ENCODE data around the gene RAG1. TPM values are rescaled to one million over a fixed set of nuclear protein-coding genes. Genes with fewer than 3 reads are reported as not detected.

Gene RAG1
- total RNA-seq, 1 experiment from 2014 or later = 0.23 TPM

DNA sequence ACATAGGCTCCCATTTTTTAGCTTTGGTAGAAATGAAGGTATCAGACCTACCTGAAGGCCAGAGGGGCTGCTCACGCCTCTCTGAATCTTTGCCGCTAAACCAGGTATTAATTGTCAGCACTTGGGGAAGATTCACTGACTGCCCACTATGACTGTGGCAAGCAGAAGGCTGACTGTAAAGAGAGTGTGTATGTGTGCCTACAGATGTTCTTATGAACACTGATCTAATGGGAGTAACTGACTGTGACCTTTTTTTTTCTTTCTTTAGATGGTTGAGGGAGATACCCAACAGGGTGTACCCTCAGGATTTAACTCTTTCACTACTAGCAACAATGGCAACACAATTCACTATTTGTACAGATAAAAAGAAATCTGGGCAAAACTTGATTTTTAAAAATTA lies 30.2 kb downstream of the RAG1 start, which contains the start of gene RAG2:
Gene RAG2, minus strand, starts transcription at position 186 of the 400 bp plus-strand sequence. CDS start 4,068 bp downstream, outside the sequence.
- intact Hi-C loops (cut with micrococcal nuclease; ENCODE audit: unreplicated experiment) = no loop called here
- DNase-seq = no peak
- H3K27me3 Mint-ChIP-seq (ENCODE audit: insufficient read depth, unreplicated experiment) = no peaks in the 10 kb centered on the region
- H3K36me3 ChIP-seq (ENCODE audit: control insufficient read depth, insufficient read depth, low read length) = no peaks in the 10 kb centered on the region
- H3K4me1 ChIP-seq = peaks cover 5% of the 10 kb centered on the region; the same call in 1 of the 2 replicates
- H3K9me3 ChIP-seq = no peaks in the 10 kb centered on the region; the same call in 1 of the 2 replicates
- TF ChIP-seq, protein P1, sequence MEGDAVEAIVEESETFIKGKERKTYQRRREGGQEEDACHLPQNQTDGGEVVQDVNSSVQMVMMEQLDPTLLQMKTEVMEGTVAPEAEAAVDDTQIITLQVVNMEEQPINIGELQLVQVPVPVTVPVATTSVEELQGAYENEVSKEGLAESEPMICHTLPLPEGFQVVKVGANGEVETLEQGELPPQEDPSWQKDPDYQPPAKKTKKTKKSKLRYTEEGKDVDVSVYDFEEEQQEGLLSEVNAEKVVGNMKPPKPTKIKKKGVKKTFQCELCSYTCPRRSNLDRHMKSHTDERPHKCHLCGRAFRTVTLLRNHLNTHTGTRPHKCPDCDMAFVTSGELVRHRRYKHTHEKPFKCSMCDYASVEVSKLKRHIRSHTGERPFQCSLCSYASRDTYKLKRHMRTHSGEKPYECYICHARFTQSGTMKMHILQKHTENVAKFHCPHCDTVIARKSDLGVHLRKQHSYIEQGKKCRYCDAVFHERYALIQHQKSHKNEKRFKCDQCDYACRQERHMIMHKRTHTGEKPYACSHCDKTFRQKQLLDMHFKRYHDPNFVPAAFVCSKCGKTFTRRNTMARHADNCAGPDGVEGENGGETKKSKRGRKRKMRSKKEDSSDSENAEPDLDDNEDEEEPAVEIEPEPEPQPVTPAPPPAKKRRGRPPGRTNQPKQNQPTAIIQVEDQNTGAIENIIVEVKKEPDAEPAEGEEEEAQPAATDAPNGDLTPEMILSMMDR (IDR thresholded peaks at IDR 0.05; ENCODE audit: insufficient read depth in 1 of 2, low read depth in 1 of 2, low read length in 1 of 2, severe bottlenecking in 1 of 2, unreplicated experiment in 1 of 2) = no peak
- ChIA-PET CTCF (no interaction called here), POLR2A (no interaction called here)
- no peak within 1 kb of the TSS for H3K4me3 ChIP-seq (ENCODE audit: low read depth, low read length)
- H3K27ac Mint-ChIP-seq (ENCODE audit: unreplicated experiment) = no peak within 1 kb of the TSS
- H3K4me3 Mint-ChIP-seq (ENCODE audit: unreplicated experiment) = no peak within 1 kb of the TSS
- H3K36me3 Mint-ChIP-seq (ENCODE audit: insufficient read depth, unreplicated experiment) = no peaks in the 10 kb centered on the region
- no peaks in the 10 kb centered on the region for H3K9me3 Mint-ChIP-seq (ENCODE audit: unreplicated experiment)
- no TSS peak for BruUV-seq (replicated peaks)
- H3K4me1 Mint-ChIP-seq (ENCODE audit: low read depth, unreplicated experiment) = no peaks in the 10 kb centered on the region
- no peaks in the 10 kb centered on the region for H3K27me3 ChIP-seq (replicated peaks; ENCODE audit: control insufficient read depth, insufficient read depth, low read length)

DNA sequence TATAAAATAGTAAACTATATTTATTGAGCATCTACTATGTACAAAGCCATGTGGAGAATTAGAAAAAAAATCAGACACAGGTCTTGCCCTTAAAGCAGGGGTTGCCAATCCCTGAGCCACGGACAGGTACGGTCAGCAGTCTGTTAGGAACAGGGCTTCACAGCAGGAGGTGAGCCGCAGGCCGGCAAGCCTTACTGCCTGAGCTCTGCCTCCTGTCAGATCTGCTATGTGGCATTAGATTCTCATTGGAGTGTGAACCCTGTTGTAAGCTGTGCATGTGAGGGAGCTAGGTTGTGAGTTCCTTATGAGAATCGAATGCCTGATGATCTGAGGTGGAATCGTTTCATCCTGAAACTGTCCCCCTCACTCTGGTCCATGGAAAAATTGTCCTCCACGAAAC lies 32.4 kb downstream of the RAG1 start:
- BruUV-seq (replicated peaks) = no TSS peak
- TF ChIP-seq, protein P1 (IDR thresholded peaks at IDR 0.05; ENCODE audit: insufficient read depth in 1 of 2, low read depth in 1 of 2, low read length in 1 of 2, severe bottlenecking in 1 of 2, unreplicated experiment in 1 of 2) = no peak
- intact Hi-C loops (cut with micrococcal nuclease; ENCODE audit: unreplicated experiment) = no loop called here
- no peak overlapping the region for H3K27ac Mint-ChIP-seq (ENCODE audit: unreplicated experiment)
- no peak for DNase-seq
- POLR2A ChIA-PET = no interaction called here
- no peak overlapping the region for H3K4me3 Mint-ChIP-seq (ENCODE audit: unreplicated experiment)
- CTCF ChIA-PET = no interaction called here
- Histone ChIP-seq H3K36me3 (ENCODE audit: control insufficient read depth, insufficient read depth, low read length) (no peaks in the 10 kb centered on the region), H3K4me1 (peaks cover 1% of the 10 kb centered on the region; the same call in 1 of the 2 replicates), H3K27me3 (replicated peaks; ENCODE audit: control insufficient read depth, insufficient read depth, low read length) (no peaks in the 10 kb centered on the region), H3K9me3 (no peaks in the 10 kb centered on the region; the same call in 1 of the 2 replicates), H3K4me3 (ENCODE audit: low read depth, low read length) (no peak overlapping the region)
- H3K4me1 Mint-ChIP-seq (ENCODE audit: low read depth, unreplicated experiment) = no peaks in the 10 kb centered on the region
- no peaks in the 10 kb centered on the region for H3K27me3 Mint-ChIP-seq (ENCODE audit: insufficient read depth, unreplicated experiment)
- H3K9me3 Mint-ChIP-seq (ENCODE audit: unreplicated experiment) = no peaks in the 10 kb centered on the region
- no peaks in the 10 kb centered on the region for H3K36me3 Mint-ChIP-seq (ENCODE audit: insufficient read depth, unreplicated experiment)

DNA sequence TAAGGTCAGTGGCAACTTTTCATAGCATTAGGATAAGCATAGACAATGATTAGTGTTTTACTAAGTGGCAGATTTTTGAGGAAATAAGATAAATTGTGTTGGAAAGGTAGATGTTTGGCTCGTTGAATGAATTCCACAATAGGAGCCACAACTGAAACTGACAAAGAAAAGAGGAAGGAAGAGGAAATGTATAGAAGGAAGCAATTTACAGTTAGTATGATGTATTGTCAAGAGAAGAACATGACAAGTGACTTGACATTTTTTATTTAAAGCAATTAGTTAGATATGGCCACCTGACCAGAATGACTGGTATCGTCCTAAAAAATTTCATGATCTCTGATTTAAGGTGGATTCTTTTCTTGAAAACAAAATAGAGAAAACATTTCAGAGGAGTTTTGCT lies 33.3 kb downstream of the RAG1 start:
- ChIA-PET CTCF (no interaction called here), POLR2A (no interaction called here)
- no peak overlapping the region for H3K27ac Mint-ChIP-seq (ENCODE audit: unreplicated experiment)
- H3K36me3 Mint-ChIP-seq (ENCODE audit: insufficient read depth, unreplicated experiment) = no peaks in the 10 kb centered on the region
- H3K9me3 Mint-ChIP-seq (ENCODE audit: unreplicated experiment) = no peaks in the 10 kb centered on the region
- DNase-seq = no peak
- Histone ChIP-seq H3K9me3 (no peaks in the 10 kb centered on the region; the same call in 1 of the 2 replicates), H3K36me3 (ENCODE audit: control insufficient read depth, insufficient read depth, low read length) (no peaks in the 10 kb centered on the region), H3K4me1 (no peaks in the 10 kb centered on the region), H3K27me3 (replicated peaks; ENCODE audit: control insufficient read depth, insufficient read depth, low read length) (no peaks in the 10 kb centered on the region), H3K4me3 (ENCODE audit: low read depth, low read length) (no peak overlapping the region)
- intact Hi-C loops (cut with micrococcal nuclease; ENCODE audit: unreplicated experiment) = no loop called here
- H3K4me1 Mint-ChIP-seq (ENCODE audit: low read depth, unreplicated experiment) = no peaks in the 10 kb centered on the region
- H3K27me3 Mint-ChIP-seq (ENCODE audit: insufficient read depth, unreplicated experiment) = no peaks in the 10 kb centered on the region
- TF ChIP-seq, protein P1 (IDR thresholded peaks at IDR 0.05; ENCODE audit: insufficient read depth in 1 of 2, low read depth in 1 of 2, low read length in 1 of 2, severe bottlenecking in 1 of 2, unreplicated experiment in 1 of 2) = no peak
- no TSS peak for BruUV-seq (replicated peaks)
- no peak overlapping the region for H3K4me3 Mint-ChIP-seq (ENCODE audit: unreplicated experiment)
